Lower lobe of right lung (tissue), 2 donors: ENCODE measurements around the gene GPR176. TPM values are rescaled to one million over a fixed set of nuclear protein-coding genes. Genes with fewer than 3 reads are reported as not detected.
"Not testable (repeated sequence)": the region's sequence is repeated elsewhere in the genome, so short reads cannot be mapped to it uniquely, and the experiment has no call there.

ENCODE experiments used
- ATAC-seq, 2 donors: fragments of 200-7000 bp; cut with Tn5 transposase; one replicate each; pipeline ENCODE4 v1.9.1; 2020 to 2022; ENCODE audit warnings: mild to moderate bottlenecking in 2 of 2, moderate library complexity in 2 of 2
- DNase-seq: peaks from one replicate; pipeline ENCODE4 v3.0.0-alpha.2; 2020
- H3K27ac ChIP-seq: fragments of 200-600 bp; one replicate; pipeline ENCODE4 v1.8.0; 2022
- H3K27me3 ChIP-seq: fragments of 200-600 bp; one replicate; pipeline ENCODE4 v1.8.0; 2022; ENCODE audit warnings: low read depth
- H3K36me3 ChIP-seq: fragments of 200-600 bp; one replicate; pipeline ENCODE4 v1.8.0; 2022; ENCODE audit warnings: mild to moderate bottlenecking
- H3K4me1 ChIP-seq: fragments of 200-600 bp; one replicate; pipeline ENCODE4 v1.8.0; 2022
- H3K4me3 ChIP-seq: fragments of 200-600 bp; one replicate; pipeline ENCODE4 v1.8.0; 2022; ENCODE audit warnings: mild to moderate bottlenecking
- H3K9me3 ChIP-seq: fragments of 200-600 bp; one replicate; pipeline ENCODE4 v1.8.0; 2022
- CTCF ChIP-seq: fragments of 200-600 bp; IDR thresholded peaks from one replicate; pipeline ENCODE4 v1.8.0; 2022; ENCODE audit warnings: antibody characterized with exemption, mild to moderate bottlenecking
- intact Hi-C: fragments of 100-400 bp; cut with DNase I; formaldehyde crosslinking; loops from one replicate; pipeline ENCODE4 v1.11.0; 2022
- total RNA-seq: library from RNA; stranded (reverse); fragmentation: NEBNext Ultra II Directional; extraction: Animal tissue kit (Norgen Biotek cat#: 25700); gene quantifications from one replicate; pipeline ENCODE4 v1.2.1, GENCODE V29; 2021
- donor health status: DM: no; HTN: yes; CAD: no; lungs with severe emphysema.

GPR176 gene
- total RNA-seq, 1 donor from 2014 or later = 2.4 TPM

GRCh38 chr15:39817892-39818291, 102.2 kb downstream of the GPR176 start:
- DNase-seq (no peak), ATAC-seq (no peak)
- H3K4me3 ChIP-seq = no peak overlapping the region
- H3K4me1 ChIP-seq = no peaks in the 10 kb centered on the region
- H3K9me3 ChIP-seq = no peaks in the 10 kb centered on the region
- intact Hi-C loops = no loop called here
- no peak overlapping the region for H3K27ac ChIP-seq
- H3K27me3 ChIP-seq = no peaks in the 10 kb centered on the region
- no peak for TF ChIP-seq CTCF
- no peaks in the 10 kb centered on the region for H3K36me3 ChIP-seq

GRCh38 chr15:39814489-39814888, 105.6 kb downstream of the GPR176 start:
- Histone ChIP-seq H3K9me3 (no peaks in the 10 kb centered on the region), H3K4me3 (no peak overlapping the region), H3K36me3 (no peaks in the 10 kb centered on the region), H3K4me1 (no peaks in the 10 kb centered on the region), H3K27me3 (no peaks in the 10 kb centered on the region), H3K27ac (no peak overlapping the region)
- no peak for TF ChIP-seq CTCF
- intact Hi-C loops = no loop called here
- ATAC-seq (no peak), DNase-seq (no peak)

- H3K27ac ChIP-seq, H3K9me3 ChIP-seq, ATAC-seq, DNase-seq, intact Hi-C loops, H3K27me3 ChIP-seq, H3K36me3 ChIP-seq, H3K4me1 ChIP-seq, H3K4me3 ChIP-seq: not testable (repeated sequence)
These were observed 107.4 kb downstream of the GPR176 start for GRCh38 chr15:39812651-39813050.

GRCh38 chr15:39808909-39809308, 111.2 kb downstream of the GPR176 start:
- TF ChIP-seq CTCF = no peak
- Histone ChIP-seq H3K4me1 (no peaks in the 10 kb centered on the region), H3K9me3 (no peaks in the 10 kb centered on the region)

GRCh38 chr15:39807791-39808190, 112.3 kb downstream of the GPR176 start:
- no peak overlapping the region for H3K27ac ChIP-seq
- H3K36me3 ChIP-seq = no peaks in the 10 kb centered on the region
- DNase-seq = no peak
- H3K4me1 ChIP-seq = no peaks in the 10 kb centered on the region
- no peak overlapping the region for H3K4me3 ChIP-seq
- H3K27me3 ChIP-seq = no peaks in the 10 kb centered on the region
- no peaks in the 10 kb centered on the region for H3K9me3 ChIP-seq
- ATAC-seq = no peak
- intact Hi-C loops = no loop called here
- no peak for TF ChIP-seq CTCF

More at GRCh38 chr15:39808909-39809308, 111.2 kb downstream of the GPR176 start:
- Histone ChIP-seq H3K27me3 (no peaks in the 10 kb centered on the region), H3K27ac (no peak overlapping the region), H3K36me3 (no peaks in the 10 kb centered on the region), H3K4me3 (no peak overlapping the region)
- DNase-seq (no peak), ATAC-seq (no peak)
- intact Hi-C loops = no loop called here

GRCh38 chr15:39804026-39804425, 116.0 kb downstream of the GPR176 start:
- Histone ChIP-seq H3K4me3 (no peak overlapping the region), H3K9me3 (no peaks in the 10 kb centered on the region), H3K27ac (no peak overlapping the region), H3K27me3 (no peaks in the 10 kb centered on the region), H3K4me1 (no peaks in the 10 kb centered on the region), H3K36me3 (no peaks in the 10 kb centered on the region)
- intact Hi-C loops = no loop called here
- TF ChIP-seq CTCF = no peak
- no peak for ATAC-seq
- DNase-seq = no peak
